ENCODE measurements around the gene ANKIB1.
"Not testable (repeated sequence)": the region's sequence is repeated elsewhere in the genome, so short reads cannot be mapped to it uniquely, and the experiment has no call there.

- TF ChIP-seq, protein P1, sequence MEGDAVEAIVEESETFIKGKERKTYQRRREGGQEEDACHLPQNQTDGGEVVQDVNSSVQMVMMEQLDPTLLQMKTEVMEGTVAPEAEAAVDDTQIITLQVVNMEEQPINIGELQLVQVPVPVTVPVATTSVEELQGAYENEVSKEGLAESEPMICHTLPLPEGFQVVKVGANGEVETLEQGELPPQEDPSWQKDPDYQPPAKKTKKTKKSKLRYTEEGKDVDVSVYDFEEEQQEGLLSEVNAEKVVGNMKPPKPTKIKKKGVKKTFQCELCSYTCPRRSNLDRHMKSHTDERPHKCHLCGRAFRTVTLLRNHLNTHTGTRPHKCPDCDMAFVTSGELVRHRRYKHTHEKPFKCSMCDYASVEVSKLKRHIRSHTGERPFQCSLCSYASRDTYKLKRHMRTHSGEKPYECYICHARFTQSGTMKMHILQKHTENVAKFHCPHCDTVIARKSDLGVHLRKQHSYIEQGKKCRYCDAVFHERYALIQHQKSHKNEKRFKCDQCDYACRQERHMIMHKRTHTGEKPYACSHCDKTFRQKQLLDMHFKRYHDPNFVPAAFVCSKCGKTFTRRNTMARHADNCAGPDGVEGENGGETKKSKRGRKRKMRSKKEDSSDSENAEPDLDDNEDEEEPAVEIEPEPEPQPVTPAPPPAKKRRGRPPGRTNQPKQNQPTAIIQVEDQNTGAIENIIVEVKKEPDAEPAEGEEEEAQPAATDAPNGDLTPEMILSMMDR (IDR thresholded peaks at IDR 0.05) = not testable (repeated sequence)
- TF ChIP-seq POLR2A (IDR thresholded peaks at IDR 0.05) = not testable (repeated sequence)
Measured at GRCh38 chr7:92410162-92410561, 164.4 kb downstream of the ANKIB1 start.
